Stimulated activated CD8-positive, alpha-beta memory T cell treated with anti-CD3 and anti-CD28 coated beads, Interleukin-12 subunit alpha, Interleukin-12 subunit beta, amount 100 ng/mL, for 24 hours (primary cell): ENCODE data around the gene SPINT1.
A peak's percentile ranks its signal among the peaks of the same experiment; 100 is the strongest.

Experiments
- DNase-seq: peaks from one replicate; pipeline ENCODE4 v3.0.0-alpha.2; 2020; ENCODE audit errors: extremely low read depth

SPINT1 gene

GRCh38 chr15:40843885-40844695 is at the start of gene SPINT1:
SPINT1 (plus strand) TSS chr15:40844048; CDS start chr15:40844555, 507 bp downstream.
- peak; percentile 36 for DNase-seq

- no peak for DNase-seq
Observed at GRCh38 chr15:40796041-40796440, 47.8 kb upstream of the SPINT1 start.

DNA sequence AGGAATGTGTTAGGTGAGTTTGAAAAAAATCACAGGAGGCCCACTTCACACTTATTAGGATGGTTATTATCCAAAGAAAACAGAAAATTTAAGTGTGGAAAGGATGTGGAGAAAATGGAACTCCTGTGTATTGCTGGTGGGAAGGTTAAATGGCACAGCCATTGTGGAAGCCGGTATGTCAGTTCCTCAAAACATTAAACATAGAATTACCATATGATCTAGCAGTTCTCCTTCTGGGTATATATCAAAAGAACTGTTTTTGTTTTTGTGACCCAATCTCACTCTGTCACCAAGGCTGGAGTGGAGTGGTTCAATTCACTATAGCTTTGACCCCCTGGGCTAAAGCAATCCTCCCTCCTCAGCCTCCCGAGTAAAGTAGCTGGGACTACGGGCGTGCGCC is 47.3 kb upstream of the SPINT1 start:
- no peak for DNase-seq

- DNase-seq, result no peak
Observed at GRCh38 chr15:40799523-40799922, 44.3 kb upstream of the SPINT1 start.

GRCh38 chr15:40803076-40803475 is 40.8 kb upstream of the SPINT1 start:
- no peak for DNase-seq

GRCh38 chr15:40803688-40804087 is 40.2 kb upstream of the SPINT1 start:
- no peak for DNase-seq

- DNase-seq, result no peak
Observed at GRCh38 chr15:40806672-40807027, 37.2 kb upstream of the SPINT1 start.

DNA sequence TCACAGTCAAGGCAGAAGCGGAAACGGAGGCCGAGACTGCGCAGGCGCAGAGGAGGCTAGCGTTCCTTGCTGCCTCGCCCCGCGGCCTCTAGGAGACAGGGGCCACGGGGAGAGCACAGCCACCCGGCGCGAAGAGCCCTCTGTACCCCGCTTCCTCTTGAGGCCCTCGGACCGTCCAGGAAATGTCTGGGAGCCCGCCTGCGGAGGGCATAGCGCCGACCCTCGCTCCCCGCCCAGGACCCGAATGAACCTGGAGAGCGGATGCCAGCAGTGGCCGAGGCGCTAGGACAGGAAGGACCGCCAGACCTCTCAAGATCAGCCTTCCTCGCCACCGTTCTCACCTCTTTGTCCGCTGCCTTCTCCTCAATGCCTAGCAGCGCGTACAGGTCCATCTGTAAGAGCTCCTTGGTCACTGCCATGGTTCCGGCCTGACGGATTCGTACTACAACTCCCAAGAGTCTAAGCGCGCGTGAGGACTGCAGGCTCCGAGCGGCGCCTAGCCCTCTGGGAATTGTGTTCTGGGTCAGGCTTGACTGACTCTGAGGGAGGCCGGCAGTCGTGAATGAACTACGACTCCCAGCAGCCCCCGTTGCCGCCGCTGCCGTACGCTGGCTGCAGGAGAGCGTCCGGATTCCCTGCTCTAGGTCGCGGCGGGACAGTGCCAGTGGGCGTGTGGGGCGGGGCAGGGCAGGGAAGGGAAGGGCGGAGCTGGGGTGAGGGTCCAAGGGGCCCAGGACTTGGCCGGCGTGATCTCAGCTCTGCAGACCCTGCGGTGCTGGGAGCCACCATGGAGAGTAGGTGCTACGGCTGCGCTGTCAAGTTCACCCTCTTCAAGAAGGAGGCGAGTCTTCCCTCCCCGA is 36.6 kb upstream of the SPINT1 start, which contains the start of the genes DNAJC17 and ZFYVE19:
Gene DNAJC17, minus strand, starts transcription at position 446 of the 860 bp plus-strand sequence. Its CDS starts 27 bp downstream, at position 419.
Gene ZFYVE19, plus strand, starts transcription at position 62 of the 860 bp plus-strand sequence. Its CDS starts 501 bp downstream, at position 563.
- peak; percentile 84 for DNase-seq

GRCh38 chr15:40807888-40808461 is 35.9 kb upstream of the SPINT1 start:
- no peak for DNase-seq

DNA sequence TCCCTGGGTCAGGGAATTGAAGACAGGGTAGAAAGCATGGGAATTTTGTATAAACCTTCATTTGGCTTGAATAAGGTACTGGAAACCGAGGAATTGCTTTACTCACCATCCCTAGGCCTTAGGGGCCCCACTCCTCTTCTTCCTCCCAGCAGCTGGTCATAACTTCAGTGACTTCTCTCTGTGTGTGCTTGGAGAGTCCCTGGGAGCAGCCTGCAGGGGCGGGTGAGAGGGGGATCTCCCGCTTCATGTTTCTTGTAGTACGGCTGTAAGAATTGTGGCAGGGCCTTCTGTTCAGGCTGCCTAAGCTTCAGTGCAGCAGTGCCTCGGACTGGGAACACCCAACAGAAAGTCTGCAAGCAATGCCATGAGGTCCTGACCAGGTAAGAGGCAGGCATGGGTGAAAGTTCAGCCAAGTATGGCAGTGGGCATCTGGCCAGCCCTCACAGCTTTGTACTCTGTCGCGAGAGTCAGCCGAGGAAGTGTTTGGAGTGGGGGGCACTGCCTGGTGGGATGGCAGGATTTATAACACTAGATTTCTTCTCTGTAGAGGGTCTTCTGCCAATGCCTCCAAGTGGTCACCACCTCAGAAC is 34.9 kb upstream of the SPINT1 start:
- DNase-seq, result no peak

- DNase-seq, result no peak
Observed at GRCh38 chr15:40812721-40813425, 31.0 kb upstream of the SPINT1 start.

DNA sequence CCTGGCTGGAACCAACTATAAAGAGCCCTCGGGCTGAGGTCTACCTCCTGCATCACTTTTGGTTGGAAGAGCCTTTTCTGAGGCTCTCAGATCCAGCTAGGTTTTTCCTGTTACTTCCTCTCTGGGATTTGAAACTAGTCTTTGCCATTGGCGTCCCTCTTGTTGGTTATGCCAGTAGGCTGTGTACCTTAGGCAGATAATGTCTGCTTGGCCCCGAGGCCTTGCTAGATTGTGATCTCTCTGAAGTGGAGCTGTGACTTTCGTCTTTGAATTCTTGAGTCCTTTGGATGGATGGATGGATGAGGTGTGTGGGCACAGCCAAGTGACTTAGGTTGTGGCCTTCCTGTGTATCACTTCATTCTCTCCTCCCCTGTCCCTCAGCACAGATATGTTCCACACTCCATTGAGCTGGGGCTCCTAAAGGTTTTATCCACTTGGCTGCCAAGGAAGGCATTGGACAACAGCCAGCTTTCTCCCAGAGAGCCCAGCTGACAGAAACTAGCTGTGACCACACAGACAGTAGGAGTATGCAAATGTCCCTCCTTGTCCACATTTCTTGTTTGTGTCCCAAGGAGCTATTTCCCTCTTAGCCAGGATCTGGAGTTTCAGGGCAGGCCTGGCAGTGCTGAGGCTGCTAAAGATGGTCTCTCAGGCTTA is 28.7 kb upstream of the SPINT1 start:
- DNase-seq, result no peak

- DNase-seq, result no peak
Observed at GRCh38 chr15:40819048-40819447, 24.8 kb upstream of the SPINT1 start.

DNA sequence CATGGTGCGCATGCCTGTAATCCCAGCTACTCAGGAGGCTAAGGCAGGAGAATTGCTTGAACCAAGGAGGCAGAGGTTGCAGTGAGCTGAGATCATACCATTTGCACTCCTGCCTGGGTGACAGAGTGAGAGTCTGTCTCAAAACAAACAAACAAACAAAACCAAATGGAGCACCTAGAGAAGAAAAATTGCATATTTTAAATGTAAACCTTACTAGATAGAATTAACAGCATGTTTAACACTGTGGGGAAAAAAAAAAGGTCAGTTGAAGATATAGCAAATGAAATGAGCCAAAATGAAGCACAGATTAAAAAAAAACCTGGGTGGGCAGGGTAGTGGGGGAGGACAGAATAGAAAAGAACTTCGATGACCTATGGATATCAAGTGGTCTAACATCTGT is 22.7 kb upstream of the SPINT1 start:
- no peak for DNase-seq

DNA sequence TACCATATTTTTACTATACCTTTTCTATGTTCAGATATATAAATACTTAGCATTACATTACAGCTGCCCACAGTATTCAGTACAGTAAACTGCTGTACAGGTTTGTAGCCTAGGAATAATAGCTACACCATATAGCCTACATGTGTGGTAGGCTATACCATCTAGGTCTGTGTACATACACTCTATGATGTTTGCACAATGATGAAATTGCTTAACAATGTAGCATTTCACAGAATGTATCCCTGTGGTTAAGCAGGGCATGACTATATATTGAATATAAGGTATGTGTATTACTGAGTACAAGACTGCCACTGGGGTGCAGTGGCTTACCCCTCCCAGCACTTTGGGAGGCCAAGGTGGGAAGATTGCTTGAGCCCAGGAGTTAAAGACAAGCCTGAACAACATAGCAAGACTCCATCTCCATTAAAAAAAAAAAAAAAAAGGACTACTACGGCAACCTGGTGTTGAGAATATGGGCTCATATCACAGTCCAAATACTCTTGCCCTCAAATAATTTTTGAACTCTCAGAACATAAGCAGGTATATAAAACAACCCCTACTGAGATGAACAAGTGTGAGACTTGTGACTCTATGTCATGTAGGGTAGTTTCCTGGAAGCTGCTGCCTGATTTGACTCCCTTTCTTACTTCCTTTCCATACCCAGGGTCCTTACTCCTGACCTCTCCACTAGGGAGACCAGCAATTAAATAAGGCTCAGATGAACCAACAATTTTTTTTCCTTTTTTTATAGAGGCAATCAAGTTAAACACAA is 20.1 kb upstream of the SPINT1 start:
- no peak for DNase-seq

DNA sequence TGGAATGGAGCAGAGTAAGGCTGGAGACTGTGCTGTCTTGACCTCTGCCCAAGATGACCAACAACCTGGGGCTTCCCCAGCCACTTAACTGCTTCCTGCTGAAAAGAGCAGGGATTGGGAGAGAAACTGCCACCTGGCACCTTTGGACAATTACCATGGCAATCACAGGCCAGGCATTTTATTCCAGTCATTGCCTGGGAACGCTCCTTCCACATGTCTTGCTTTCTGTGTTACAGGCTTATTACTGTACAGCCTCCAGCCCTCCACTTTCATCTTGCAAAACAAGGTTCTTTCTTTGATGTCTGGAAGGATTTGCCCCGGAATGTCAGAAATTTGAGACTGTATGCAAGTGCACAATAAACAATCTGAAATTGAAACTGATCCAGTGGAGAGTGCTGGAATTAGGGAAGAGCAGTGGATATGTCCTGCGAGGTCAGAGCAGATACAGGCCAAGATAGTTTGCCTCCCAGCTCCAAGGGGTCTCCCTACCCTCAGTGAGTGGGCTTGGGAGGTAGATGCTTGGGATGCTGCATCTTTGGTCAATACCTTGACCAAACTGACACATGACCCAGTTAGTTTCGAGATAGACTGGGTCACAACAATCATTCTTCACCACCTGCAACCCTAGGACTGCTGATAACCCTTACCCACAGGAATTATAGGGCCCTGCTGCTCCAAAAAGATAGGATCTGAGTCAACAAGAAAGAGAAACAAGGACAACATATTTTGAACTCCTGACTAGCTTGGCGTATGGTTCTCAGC is 18.0 kb upstream of the SPINT1 start:
- DNase-seq, result no peak

DNA sequence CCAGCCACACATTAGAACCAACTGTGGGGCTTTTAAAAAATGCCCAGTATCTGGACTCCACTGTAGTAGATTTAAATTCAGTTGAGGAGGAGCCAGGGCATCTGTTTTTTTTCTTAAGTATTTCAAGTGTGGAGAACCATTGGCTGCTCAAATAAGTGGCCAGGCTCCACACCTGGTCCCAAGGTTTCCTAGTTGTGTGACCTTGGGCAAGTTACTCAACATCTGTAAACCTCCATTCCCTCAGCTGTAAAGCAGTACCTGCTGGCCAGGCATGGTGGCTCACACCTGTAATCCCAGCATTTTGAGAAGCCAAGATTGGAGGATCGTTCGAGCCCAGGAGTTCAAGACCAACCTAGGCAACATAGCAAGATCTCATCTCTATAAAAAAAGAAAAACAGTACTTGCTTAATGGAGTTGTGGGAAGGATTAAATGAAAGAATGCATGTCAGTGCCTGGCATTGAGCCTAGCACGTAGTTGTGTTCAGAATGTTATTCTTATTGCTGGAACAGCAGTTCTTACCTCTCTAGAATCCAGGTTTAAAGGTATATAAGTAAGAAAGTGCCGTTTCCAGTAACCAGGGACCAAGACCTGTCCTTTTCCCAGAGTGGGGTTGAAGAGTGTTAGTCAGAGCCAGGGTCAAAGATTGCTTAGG is 17.3 kb upstream of the SPINT1 start:
- DNase-seq, result no peak

DNA sequence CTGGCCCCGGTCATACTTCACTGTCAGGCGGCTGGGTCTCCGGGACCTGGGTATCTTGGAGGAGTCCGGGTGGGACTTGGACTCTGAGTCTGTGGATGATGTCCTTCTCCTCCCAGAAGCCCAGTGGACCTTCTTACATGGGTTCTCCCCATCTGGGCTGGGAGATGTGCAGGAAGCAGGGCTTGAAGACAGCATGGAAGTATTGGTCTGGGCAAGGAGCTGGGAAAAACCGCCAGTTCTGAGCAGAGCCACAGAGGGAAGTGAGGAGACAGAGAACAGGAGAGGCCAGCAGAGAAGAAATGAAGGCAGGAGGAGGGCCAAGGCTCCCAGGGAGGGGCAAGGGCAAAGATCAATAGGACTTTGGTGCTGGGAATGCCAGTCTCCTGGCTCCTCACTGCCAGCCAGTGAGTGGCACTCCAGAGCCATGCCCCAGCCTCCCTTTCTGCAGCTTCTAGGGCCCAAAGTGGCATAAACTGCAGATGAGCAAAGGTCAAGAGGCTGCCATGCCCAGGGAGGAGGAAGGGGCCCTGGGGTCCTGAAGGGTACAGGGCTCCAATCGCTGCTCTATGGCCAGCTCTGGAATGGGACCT is 15.3 kb upstream of the SPINT1 start, which contains the start of gene PPP1R14D:
Gene PPP1R14D, minus strand, starts transcription at position 262 of the 590 bp plus-strand sequence. Its CDS starts 67 bp downstream, at position 195.
- no peak for DNase-seq
